ENCODE results near the gene PTMS.
A peak's percentile ranks its signal among the peaks of the same experiment; 100 is the strongest.

PTMS gene

DNA sequence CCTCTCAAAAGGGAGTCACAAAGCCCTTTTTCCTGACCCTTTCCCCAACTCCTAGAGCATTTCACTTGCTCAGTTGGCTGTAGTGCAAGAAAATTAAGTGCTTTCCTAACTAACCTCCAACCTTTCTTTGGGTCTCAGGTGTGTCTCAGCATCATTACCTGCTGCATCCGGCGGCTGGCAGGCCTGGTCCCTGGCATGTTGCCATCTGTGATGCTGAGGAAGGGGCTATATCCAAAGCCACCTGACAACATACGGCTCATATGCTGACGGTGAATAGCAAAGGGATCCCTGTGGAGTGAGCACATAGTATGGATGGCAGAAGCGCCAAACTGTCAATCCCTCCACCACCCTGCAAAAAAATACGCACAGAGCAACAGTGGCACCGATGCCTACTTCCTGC, 14.4 kb upstream of the PTMS start:
- Histone ChIP-seq H3K27me3 (no peaks in the 10 kb centered on the region), H3K9me3 (no peaks in the 10 kb centered on the region), H3K4me3 (ENCODE audit: low read depth, low read length) (peak overlapping the region; percentile 96), H3K4me1 (peaks cover 12% of the 10 kb centered on the region), H3K36me3 (peaks cover 43% of the 10 kb centered on the region)
- no peak for DNase-seq
- no peak for TF ChIP-seq CTCF (IDR thresholded peaks at IDR 0.05; ENCODE audit: low read depth, low read length)

- no peaks in the 10 kb centered on the region for H3K27me3 ChIP-seq
- peak; percentile 63 for TF ChIP-seq CTCF (IDR thresholded peaks at IDR 0.05; ENCODE audit: low read depth, low read length)
- no peaks in the 10 kb centered on the region for H3K9me3 ChIP-seq
- H3K36me3 ChIP-seq, result peaks cover 39% of the 10 kb centered on the region
- H3K4me3 ChIP-seq (ENCODE audit: low read depth, low read length), result peak overlapping the region; percentile 96
- H3K4me1 ChIP-seq, result peaks cover 16% of the 10 kb centered on the region
- peak; percentile 61 for DNase-seq
Observed at GRCh38 chr12:6752167-6752920, 13.8 kb upstream of the PTMS start.

DNA sequence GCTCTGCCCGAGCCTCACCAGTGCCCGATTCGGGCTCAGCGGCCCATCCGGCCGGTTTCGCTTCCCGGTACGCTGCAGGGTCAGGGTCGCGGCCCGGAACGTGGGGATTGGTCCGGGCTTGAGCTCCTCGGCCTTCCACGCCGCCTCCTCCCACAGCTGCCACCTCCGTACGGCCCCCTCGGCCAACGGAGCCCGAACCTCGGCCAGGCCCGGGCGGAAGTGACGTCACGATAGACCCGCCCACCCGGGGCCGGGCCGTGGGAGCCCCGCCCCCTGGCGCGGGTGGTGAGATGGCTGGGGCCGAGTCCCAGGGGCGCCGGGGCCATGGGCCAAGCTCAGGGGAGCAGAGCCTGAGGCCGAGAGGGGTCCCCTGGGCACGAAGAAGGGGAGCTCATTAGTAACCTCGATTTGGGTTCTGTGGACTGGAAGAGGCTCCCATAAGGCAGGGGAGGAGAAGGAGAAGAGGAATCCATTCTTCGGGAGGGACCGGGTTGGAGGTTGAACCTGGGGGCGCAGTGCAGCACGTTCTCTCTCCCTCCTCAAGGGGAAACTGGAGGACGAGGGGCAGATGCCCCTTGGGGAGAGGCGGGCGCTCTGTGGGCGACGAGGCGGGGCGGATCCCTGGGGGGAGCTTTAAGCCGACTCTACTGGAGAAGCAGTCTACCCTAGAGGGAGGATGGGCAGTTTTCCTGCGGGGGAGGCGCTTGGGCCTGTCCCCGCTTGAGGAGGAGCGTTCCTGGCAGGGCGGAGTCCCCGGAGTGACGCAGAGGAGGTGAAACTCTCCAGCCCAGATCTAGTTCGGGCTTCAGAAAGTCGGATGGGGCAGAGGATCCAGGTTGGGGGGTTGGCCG, 13.0 kb upstream of the PTMS start, which contains the start of gene MLF2:
TSS of gene MLF2 (minus strand) at position 221 of the 851 bp plus-strand sequence. CDS start 807 bp downstream, outside the sequence.
- peak; percentile 98 for DNase-seq
- peaks cover 33% of the 10 kb centered on the region for H3K36me3 ChIP-seq
- peak within 1 kb of the TSS; percentile 96 for H3K4me3 ChIP-seq (ENCODE audit: low read depth, low read length)
- no peaks in the 10 kb centered on the region for H3K9me3 ChIP-seq
- no peaks in the 10 kb centered on the region for H3K27me3 ChIP-seq
- H3K4me1 ChIP-seq, result peaks cover 16% of the 10 kb centered on the region
- peak; percentile 95 for TF ChIP-seq CTCF (IDR thresholded peaks at IDR 0.05; ENCODE audit: low read depth, low read length)

DNA sequence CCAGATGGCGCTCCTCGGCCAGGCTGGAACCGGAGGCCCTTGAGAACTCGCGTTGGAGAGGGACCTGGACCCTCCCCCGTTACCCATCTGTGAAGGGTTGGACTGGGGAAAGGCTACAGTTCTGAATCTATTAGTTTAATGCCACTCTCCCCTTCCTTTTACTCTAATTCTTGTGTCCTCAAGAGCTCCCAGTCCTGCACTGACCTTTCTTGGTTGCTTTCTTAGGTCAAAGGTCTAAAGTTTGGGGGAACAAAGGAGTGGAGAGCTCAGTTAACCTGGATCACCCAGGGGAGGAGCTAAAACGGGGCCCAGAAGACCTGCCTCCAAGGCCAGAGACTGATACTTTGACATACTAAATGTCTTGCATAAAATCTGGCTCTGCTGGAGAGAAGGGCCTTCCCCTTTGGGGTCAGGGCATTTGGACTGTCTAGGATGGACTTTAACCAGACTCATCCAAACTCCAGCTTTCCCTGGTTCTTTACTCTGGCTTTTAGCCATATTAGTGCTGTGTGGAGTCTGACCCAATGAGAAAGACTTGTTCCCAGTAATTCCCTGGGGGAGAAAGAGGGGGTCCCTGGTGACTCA, 12.3 kb upstream of the PTMS start:
- TF ChIP-seq CTCF (IDR thresholded peaks at IDR 0.05; ENCODE audit: low read depth, low read length), result no peak
- Histone ChIP-seq H3K36me3 (peaks cover 29% of the 10 kb centered on the region), H3K27me3 (no peaks in the 10 kb centered on the region), H3K4me3 (ENCODE audit: low read depth, low read length) (no peak overlapping the region; the same call in 1 of the 2 replicates), H3K4me1 (peaks cover 16% of the 10 kb centered on the region), H3K9me3 (no peaks in the 10 kb centered on the region)
- DNase-seq, result no peak

GRCh38 chr12:6754411-6754810, 11.8 kb upstream of the PTMS start:
- H3K36me3 ChIP-seq, result peaks cover 24% of the 10 kb centered on the region
- peaks cover 16% of the 10 kb centered on the region for H3K4me1 ChIP-seq
- H3K4me3 ChIP-seq (ENCODE audit: low read depth, low read length), result no peak overlapping the region
- no peak for TF ChIP-seq CTCF (IDR thresholded peaks at IDR 0.05; ENCODE audit: low read depth, low read length)
- no peak for DNase-seq
- H3K9me3 ChIP-seq, result no peaks in the 10 kb centered on the region
- no peaks in the 10 kb centered on the region for H3K27me3 ChIP-seq
